ENCODE measurements around the gene URAD.

URAD gene

GRCh38 chr13:27929868-27930267 lies 58.6 kb downstream of the URAD start:
- no peak for TF ChIP-seq CTCF (IDR thresholded peaks at IDR 0.05; ENCODE audit: insufficient read depth, low read depth, low read length, missing control alignments)
- H3K4me3 ChIP-seq (ENCODE audit: low read length), result no peak overlapping the region
- DNase-seq (ENCODE audit: low read depth), result no peak

- TF ChIP-seq CTCF (IDR thresholded peaks at IDR 0.05; ENCODE audit: insufficient read depth, low read depth, low read length, missing control alignments), result no peak
- H3K4me3 ChIP-seq (ENCODE audit: low read length), result no peak overlapping the region
- no peak for DNase-seq (ENCODE audit: low read depth)
These were observed 59.4 kb downstream of the URAD start for GRCh38 chr13:27928805-27929753.

- no peak overlapping the region for H3K4me3 ChIP-seq (ENCODE audit: low read length)
- DNase-seq (ENCODE audit: low read depth), result no peak
- no peak for TF ChIP-seq CTCF (IDR thresholded peaks at IDR 0.05; ENCODE audit: insufficient read depth, low read depth, low read length, missing control alignments)
These were observed 60.1 kb downstream of the URAD start for GRCh38 chr13:27928353-27928804.
